ENCODE measurements around the gene ANXA2. TPM values are rescaled to one million over a fixed set of nuclear protein-coding genes. Genes with fewer than 3 reads are reported as not detected.

Gene ANXA2
- 4,372 and 4,516 TPM in 2 replicates for total RNA-seq

DNA sequence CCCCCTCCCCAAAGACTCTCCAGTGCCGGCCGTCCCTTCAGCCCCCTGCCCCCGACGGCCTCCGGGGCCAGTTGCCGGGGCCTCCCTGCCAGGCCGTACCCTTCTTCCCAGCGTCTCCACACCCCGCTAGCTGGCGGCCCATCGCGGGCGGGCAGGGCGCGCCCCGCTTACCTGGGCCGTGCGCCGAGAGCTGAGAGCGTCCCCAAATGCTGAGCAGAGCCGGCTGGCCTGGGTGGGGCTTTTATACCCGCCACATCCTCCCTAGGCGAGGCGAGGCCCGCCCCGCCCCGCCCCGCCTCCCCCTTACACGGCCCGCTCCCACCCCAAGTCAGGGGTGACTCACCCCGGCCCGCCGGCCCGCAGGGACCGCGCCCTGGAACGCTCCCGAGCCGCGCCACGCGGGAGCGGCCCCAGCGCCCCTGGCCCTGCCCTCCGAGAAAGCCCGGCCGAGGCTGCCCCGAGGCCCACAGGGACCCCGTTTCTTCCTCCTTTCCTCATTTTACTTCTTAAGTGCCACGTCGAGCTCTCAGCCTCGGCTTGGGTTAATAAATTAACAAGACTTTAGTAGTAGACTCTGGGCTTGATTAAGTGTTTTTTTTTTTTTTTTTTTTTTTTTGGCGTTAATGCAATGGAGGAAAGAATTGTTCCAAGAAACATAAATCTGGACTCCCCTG lies at the start of gene ANXA2:
ANXA2 (minus strand) TSS at position 215 of the 674 bp plus-strand sequence. CDS start 11,911 bp downstream, outside the sequence.

Other genes with a start within 250 kb of the ANXA2 start
- gene ICE2, start 81.2 kb upstream of the ANXA2 start, total RNA-seq = 11.8 and 16.5 TPM in 2 replicates